Measurements from ENCODE around the gene TMEM62. TPM values are rescaled to one million over a fixed set of nuclear protein-coding genes. Genes with fewer than 3 reads are reported as not detected.

TMEM62 gene
- total and polyA plus RNA-seq, 9 of the 15 experiments (the other 6 are each of a cell fraction or from before 2014, with no cell fraction given): 4.4 to 16.6 (median 11.1) TPM

DNA sequence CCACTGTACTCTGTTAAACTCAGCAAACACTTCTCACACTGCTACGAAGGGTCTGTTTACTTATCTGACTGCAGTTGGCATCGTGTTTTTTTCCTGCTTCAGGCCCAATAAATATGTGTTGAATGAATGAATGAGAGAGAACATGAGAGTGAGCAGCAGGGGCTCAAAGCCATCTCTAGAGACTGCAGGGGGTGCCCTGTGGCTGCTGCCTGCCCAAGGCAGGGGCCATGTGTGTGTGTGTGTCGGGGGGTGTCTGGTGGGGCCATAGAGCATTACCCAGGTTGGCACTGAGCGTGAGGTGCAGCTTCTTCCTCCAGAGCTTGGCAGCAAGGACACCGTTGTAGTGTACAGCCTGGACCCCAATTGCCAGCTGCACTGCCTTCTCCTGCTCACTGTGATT lies 72.7 kb downstream of the TMEM62 start:
- no peaks in the 10 kb centered on the region for H3K9me3 ChIP-seq (replicated peaks; ENCODE audit: control insufficient read depth, insufficient read depth, low read depth, low read length)
- H3K9me1 ChIP-seq (ENCODE audit: control insufficient read depth, insufficient read depth, low read length): no peaks in the 10 kb centered on the region
- ChIA-PET CTCF (ENCODE audit: low intra/inter-chr PET ratio) (no interaction called here), POLR2A (interaction anchor here (3.5 kb wide), 1 partner anchor 12 kb away, joined by 20 read pairs; no protein-coding TSS in a partner anchor)
- no peak for DNase-seq (ENCODE audit: extremely low read depth in 1 of 4, low spot score in 3 of 4)
- H4K20me1 ChIP-seq (replicated peaks; ENCODE audit: control insufficient read depth, insufficient read depth, low read length): no peaks in the 10 kb centered on the region
- no peaks in the 10 kb centered on the region for H3K36me3 ChIP-seq (ENCODE audit: control insufficient read depth, insufficient read depth, low read length)
- ATAC-seq: no peak
- 9% methylated on average over 5 of the region's 5 CpGs for WGBS (ENCODE audit: insufficient coverage, low coverage, missing lambda C conversion rate)
- no peak overlapping the region for H2AFZ ChIP-seq (ENCODE audit: low read depth, low read length)
- H3K4me2 ChIP-seq (ENCODE audit: insufficient read depth, low read length): no peak overlapping the region
- no peaks in the 10 kb centered on the region for H3K79me2 ChIP-seq (ENCODE audit: control insufficient read depth, insufficient read depth, low read length)
- peaks cover 0 to 7% of the 10 kb centered on the region in 2 experiments; a peak in 2 of 5 replicates for H3K4me1 ChIP-seq (replicated peaks in 1 of 2; ENCODE audit: control insufficient read depth in 2 of 2, insufficient read depth in 2 of 2, low read length in 2 of 2)
- BruUV-seq (replicated peaks): no TSS peak
- H3K27ac ChIP-seq (ENCODE audit: extremely low read depth, low read depth, low read length): no peak overlapping the region
- H3K4me3 ChIP-seq: no peak overlapping the region
- intact Hi-C loops (cut with micrococcal nuclease): no loop called here
- H3K27me3 ChIP-seq (ENCODE audit: control insufficient read depth in 2 of 2, insufficient read depth in 2 of 2, low read length in 2 of 2): peaks cover 0 to 8% of the 10 kb centered on the region in 2 experiments; a peak in 1 of 5 replicates
- in situ Hi-C loops (cut with MboI): loop anchor here (5.0 kb wide), 1 partner anchor 71 kb away; no protein-coding TSS in a partner anchor
- H3K9ac ChIP-seq (ENCODE audit: insufficient read depth in 1 of 2, low read depth in 2 of 2, low read length in 2 of 2): no peak overlapping the region
- FAIRE-seq: no peak
- TF ChIP-seq ZKSCAN1 (IDR thresholded peaks at IDR 0.05; ENCODE audit: low read depth, low read length) (no peak), SAP30 (IDR thresholded peaks at IDR 0.05; ENCODE audit: borderline replicate concordance, insufficient read depth, low read depth, low read length, poor library complexity, severe bottlenecking) (no peak), CREB1 (IDR thresholded peaks at IDR 0.05) (no peak), CREB1 (CRISPR knock-in tag; IDR thresholded peaks at IDR 0.05) (no peak), SPI1 (IDR thresholded peaks at IDR 0.05; ENCODE audit: borderline replicate concordance, low read depth, low read length) (no peak), PRPF4 (IDR thresholded peaks at IDR 0.05; ENCODE audit: insufficient read depth, low read depth, low read length, poor library complexity, severe bottlenecking) (no peak), RBM34 (IDR thresholded peaks at IDR 0.05; ENCODE audit: borderline replicate concordance, insufficient read depth, low read length) (no peak), TEAD2 (tag; IDR thresholded peaks at IDR 0.05) (no peak), PTTG1 (tag; IDR thresholded peaks at IDR 0.05; ENCODE audit: low read depth) (no peak), SRSF3 (IDR thresholded peaks at IDR 0.05; ENCODE audit: insufficient read depth, low read length) (no peak), SUPT5H (IDR thresholded peaks at IDR 0.05) (no peak), MCM2 (IDR thresholded peaks at IDR 0.05; ENCODE audit: low read depth) (no peak)
- TF ChIP-seq, protein P1, sequence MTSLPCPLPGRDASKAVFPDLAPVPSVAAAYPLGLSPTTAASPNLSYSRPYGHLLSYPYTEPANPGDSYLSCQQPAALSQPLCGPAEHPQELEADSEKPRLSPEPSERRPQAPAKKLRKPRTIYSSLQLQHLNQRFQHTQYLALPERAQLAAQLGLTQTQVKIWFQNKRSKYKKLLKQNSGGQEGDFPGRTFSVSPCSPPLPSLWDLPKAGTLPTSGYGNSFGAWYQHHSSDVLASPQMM (CRISPR knock-in tag; IDR thresholded peaks at IDR 0.05): no peak
- TF ChIP-seq, protein P2, sequence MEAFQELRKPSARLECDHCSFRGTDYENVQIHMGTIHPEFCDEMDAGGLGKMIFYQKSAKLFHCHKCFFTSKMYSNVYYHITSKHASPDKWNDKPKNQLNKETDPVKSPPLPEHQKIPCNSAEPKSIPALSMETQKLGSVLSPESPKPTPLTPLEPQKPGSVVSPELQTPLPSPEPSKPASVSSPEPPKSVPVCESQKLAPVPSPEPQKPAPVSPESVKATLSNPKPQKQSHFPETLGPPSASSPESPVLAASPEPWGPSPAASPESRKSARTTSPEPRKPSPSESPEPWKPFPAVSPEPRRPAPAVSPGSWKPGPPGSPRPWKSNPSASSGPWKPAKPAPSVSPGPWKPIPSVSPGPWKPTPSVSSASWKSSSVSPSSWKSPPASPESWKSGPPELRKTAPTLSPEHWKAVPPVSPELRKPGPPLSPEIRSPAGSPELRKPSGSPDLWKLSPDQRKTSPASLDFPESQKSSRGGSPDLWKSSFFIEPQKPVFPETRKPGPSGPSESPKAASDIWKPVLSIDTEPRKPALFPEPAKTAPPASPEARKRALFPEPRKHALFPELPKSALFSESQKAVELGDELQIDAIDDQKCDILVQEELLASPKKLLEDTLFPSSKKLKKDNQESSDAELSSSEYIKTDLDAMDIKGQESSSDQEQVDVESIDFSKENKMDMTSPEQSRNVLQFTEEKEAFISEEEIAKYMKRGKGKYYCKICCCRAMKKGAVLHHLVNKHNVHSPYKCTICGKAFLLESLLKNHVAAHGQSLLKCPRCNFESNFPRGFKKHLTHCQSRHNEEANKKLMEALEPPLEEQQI (IDR thresholded peaks at IDR 0.05): no peak

Data from K562 (cell line).